GM18909 (cell line): Measurements from ENCODE around the gene ARVCF.

Experiments used
- ATAC-seq: cut with Tn5 transposase; IDR thresholded peaks from one replicate; pipeline ENCODE4 v1.9.1; 2021; ENCODE audit warnings: mild to moderate bottlenecking; ENCODE audit not compliant: unreplicated experiment, poor library complexity

ARVCF gene

DNA sequence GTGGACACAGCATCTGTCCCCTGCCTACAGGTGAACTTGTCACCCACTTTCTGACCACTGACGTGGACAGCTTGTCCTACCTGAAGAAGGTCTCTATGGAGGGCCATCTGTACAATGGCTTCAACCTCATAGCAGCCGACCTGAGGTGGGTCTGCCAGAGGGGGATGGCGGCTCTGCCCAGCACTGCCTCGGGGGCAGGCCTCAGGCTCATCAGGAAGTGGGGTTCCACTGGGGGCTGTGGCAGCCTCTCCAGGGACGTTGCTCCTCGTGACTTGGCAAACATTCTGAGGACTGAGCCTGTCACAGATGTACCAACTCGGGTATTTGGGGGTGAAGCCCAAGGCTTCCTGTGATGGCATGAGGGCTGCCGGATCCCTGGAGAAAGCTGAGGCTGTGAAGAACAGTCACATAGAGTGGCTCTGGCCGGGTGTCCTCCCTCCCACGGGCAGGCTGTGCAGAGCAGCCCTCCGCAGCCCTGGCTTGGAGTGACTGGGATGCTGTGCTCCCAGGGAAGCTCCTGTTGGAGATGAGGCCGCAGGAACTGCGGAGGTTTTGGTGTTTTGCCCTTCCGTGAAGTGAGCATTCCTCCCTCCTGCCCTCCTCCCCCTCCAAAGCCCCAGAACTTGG, 36.9 kb upstream of the ARVCF start:
- no peak for ATAC-seq

DNA sequence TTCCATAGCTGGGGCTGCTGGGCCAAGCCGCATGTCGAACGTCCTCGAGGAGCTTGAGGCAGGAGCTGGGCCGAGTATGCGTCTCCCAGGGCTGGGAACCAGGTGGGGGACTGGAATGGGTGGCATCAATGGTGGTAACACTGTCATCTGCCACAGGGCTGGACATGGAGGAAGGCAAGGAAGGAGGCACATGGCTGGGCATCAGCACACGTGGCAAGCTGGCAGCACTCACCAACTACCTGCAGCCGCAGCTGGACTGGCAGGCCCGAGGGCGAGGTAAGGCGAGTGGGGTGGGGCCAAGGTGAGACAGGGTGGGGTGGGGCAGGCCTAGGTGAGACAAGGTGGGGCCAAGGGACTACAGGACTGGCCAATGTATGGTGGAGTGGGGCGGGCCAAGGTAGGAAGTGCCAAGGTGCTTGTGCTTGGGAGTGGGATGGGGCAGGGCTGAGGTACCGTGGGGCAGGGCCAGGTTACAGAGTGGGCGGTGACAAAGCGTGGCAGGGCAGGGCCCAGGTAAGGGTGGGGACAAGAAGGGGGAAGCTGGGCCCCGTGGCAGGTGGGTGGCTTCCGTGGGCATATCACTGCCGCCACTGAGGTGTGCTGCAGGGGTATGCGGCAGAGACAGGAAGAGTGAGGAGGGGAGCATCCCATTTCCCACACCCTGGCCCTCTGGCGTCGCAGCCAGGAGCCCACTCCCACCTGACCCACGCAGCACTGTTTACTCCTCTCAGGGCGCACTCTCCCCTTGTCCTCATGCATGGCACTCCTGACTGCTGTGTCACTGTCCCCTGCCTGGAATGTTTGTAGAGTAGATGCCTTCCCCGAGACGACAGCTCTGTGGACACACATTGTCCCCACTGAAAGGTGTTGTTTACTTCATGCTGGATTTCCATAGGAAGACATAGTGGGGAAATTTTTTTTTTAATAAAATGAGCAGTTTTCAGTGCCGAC, 36.0 kb upstream of the ARVCF start:
- ATAC-seq = no peak

DNA sequence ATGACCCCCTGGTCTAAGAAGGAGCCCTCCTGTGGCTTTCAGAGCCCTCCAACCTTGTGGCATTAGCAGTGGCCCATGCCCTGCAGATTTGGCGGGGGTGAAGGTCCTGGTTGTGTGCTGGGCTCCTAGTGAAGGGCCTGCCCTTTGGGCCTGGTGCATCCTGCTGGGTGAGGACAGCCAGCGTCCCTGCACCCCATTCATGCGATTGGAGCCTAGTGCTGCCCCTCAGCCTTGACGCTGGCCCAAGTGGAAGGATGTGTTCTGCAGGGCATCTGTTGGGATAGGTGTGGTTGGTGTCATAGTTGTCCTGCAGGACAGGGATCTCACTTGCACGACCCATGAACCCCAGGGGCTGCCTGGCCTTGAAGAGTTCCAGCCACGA, 35.3 kb upstream of the ARVCF start:
- ATAC-seq = no peak

DNA sequence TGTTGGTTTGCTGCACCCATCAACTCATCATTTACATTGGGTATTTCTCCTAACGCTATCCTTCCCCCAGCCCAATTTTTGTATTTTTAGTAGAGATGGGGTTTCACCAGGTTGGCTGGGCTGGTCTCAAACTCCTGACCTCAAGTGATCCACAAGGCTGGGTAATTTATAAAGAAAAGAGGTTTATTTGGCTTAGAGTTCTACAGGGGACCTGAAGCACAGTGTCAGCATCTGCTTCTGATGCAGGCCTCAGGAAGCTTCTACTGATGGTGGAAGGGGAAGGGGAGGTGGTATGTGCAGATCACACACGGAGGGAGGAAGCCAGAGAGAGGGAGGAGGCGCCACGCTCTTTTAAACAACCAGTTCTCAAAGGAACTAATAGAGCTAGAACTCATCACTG, 30.1 kb upstream of the ARVCF start:
- ATAC-seq = no peak

DNA sequence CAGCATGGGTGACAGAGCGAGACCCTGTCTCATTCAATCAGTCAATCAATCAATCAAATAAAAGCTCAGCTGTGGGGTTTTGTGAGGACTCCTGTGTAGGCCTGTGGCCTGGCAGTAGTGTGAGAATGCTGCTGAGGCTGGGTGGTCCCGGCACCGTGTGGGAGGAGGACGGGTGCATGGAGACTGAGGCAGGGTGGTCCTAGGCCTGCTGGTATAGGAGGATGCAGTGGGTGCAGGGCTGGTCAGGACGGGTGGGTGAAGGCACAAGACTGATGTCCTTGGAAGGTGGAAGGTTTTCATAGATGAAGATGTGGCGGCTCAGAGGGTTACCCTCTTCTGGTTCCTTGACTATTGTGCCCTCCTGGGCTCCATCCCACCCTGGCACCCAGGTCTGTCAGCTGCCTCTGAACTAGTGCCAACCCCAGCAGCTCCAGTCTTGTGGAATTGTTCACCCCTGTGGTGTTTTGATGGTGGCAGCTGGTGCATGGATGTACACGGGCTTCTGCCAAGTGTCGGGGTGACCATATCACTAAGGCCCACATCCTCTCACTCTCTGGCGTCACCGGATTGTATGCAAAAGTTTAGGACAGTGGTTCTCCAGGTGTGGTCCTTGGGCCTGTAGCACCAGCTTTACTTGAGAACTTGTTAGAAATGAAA, 28.0 kb upstream of the ARVCF start:
- ATAC-seq = no peak

DNA sequence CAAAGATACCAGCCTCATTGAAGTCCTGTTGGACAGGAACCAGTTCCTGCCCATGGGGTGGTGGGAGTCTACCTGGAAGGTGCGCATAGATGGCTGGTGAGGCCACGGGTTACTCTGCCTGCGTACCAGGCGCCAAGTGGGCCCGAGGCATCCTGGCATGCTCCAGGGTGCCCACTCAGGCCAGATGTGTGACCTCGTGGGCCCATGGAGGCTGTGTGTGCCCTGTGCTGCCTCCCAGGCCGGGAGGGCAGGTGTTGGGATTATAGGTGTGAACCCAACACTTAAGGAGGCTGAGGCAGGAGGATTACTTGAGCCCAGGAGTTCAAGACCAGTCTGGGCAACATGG, 27.3 kb upstream of the ARVCF start:
- ATAC-seq = no peak

DNA sequence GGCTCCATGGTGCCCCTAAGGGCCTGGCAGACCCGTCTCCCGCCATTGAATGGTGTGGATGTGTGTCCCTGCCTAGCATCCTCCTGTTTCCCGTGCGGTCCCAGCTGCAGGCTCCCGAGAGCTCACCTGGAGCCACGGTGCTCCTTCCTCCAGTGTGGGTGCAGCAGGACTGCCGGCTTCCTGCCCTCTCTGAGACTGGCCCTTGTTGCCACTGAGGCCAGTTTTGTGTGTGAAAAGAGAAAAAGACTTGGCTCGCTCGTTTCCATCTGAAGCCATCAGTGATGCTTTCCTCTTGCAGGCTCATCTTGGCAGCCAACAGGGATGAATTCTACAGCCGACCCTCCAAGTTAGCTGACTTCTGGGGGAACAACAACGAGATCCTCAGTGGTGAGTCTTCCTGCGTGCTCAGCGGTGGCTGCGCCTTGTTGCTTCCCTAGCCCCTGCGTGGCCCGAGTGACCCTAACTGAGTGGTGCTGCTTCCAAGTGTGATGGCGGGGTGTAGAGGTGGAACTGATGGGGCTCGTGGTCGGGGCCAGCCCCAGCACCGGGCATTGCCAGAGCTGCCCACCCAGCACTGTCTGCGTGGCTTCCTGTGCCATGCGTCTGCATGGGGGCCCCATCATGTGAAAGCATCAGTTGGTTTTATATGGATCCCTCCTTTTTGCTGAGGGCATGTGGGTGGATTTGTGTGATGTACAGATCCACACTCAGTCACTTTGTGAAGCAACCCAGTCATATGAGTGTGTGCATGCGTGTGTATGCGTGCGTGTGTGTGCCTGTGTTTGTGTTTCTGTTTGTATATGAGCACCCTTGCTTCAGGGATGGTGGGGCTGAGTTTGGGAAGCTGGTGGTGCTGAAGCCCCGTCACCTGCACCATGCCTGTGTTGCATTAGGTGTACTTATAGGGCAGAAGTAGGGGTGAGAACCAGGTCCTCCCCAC, 26.7 kb upstream of the ARVCF start:
- ATAC-seq = no peak

DNA sequence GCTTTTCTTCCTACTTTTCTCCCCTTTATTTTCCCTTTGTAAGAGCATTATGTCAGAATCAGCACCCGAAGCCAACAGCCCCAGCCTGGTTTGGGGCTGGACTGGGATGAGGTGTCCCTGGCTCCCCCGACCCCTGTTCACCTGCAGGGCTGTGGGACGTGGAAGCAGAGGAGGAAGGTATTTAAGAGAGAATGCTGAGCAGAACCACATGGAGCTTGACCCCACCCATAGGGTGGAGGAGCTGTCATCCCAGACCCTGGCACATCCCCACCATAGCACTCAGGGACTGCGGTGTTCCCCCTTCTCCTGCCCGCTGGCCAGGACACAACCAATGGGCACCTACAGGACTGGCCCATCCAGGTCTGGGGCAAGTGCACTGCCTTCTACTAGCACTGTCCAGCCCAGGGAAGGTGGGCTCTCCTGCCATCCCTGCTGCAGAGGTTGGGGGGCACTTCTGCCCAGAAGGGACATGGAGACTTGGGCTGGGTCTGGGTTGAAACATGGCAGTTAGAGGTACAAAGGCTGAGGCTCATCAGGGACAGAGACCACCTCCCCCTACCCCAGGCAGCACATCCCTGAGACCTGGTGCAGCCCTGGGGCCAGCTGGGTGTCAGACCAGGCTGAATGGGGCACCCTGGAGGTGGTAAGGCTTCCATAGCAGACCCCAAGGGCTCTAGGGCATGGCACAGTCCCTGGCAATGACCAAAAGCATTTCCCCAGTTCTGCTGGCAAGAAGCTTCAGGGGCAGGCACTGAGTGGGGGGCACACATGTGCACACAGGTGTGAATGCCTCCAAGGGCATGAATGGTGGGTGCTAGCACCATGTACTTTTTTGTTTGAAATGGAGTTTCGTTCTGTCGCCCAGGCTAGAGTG, 23.9 kb upstream of the ARVCF start:
- ATAC-seq = no peak

DNA sequence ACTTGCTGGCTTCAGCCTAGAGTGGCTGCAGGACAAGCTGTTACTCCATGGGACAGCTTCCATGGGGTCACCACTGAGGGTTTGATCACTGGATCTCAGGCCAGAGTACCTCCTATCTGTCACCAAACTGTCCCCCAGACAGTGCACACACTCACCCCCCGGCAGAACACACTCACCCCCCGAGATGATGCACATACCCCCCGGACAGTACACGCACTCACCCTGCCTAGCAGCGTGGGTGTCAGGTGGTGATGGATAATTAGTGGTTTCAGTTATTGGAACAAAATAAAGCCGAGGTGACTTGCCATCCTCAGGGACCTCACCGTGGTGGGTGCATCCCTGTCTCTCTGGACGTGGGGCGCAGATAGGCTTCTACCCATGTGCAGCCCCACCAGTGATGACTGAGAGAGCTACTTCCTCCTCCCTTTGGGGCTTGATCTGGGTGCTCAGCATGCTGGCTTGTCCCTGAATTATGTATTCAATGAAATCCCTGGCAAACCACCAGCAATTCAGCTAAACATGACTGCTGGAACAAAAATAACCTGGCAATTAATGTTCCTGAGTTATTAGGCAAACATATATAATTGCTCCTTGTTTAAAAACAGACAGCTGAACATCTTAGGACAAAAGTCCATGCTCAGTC, 23.2 kb upstream of the ARVCF start:
- ATAC-seq = no peak

DNA sequence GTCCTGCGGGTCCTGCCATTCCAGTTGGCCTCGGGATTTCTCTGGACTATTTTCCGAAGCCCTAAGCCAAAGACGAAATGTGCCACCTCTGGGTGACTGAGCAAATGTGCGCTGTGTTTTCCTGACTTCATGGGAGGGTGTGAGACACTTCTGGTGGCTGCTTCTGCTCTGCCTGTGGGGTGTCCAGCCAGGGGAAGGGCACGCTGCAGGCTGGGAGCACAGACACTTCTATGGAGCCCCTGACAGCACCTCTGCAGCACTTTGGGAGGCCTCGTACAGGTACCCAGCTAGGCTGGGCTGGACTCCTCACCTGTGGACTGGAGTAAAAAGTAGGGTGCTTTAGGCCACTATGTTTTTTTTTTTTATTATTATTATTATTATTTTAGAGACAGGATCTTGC, 22.0 kb upstream of the ARVCF start:
- no peak for ATAC-seq

DNA sequence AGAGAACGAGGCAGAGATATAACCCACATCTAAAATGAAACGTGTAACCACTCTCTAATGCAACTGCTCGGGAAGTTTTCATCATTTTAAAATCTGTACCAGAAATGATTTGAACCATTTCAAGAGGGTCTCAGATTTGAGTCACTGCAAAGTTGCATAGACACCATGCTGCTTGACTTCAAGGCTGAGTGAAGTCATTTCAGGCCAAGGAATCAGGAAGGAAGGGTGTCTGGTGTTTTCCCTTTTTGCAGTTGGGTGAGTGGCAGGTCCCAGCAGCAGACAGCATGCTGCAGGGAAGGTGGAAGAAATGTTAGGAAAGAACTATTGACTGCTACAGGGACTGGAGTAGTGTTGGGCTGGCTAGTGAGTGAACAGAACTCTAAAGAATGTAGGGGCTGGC, 20.8 kb upstream of the ARVCF start:
- no peak for ATAC-seq

DNA sequence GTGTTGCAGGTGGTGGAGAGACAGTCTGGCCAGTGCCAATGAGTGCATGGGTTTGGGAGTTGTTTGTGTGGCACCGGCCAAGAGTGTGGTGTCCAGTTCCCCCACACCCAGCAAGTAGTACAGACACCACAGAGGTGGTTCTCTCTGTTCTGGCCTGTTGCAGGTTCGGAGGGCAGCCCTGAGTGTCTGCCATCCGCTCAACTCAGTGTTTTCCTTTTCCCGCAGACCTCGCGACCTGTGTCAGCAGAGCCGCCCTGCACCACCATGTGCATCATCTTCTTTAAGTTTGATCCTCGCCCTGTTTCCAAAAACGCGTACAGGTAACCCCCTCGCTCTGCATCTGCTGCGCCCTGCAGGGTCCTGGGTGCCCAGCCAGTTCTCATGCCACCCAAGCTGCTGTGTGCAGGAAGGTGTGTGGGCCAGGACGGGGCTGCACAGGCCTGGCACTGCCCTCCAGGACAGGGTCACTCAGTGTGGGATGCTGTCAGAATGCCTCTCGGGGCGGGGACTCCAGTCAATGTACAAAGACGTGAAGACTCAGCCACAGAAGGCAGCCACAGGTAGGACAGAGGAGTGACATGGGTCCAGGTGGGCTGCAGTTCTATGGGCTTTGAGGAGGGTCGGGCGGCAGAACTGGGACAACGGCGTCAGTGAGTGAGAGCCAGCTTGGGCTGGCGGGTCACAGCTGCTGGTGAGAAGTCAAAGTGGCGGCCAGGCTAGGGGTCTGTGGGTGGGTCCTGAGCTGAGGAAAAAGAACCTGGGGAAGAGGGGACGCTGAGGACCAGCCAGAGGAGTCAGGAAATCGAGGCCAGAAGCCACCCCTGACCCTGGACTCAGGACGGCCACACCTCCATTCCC, 20.1 kb upstream of the ARVCF start:
- ATAC-seq = no peak

DNA sequence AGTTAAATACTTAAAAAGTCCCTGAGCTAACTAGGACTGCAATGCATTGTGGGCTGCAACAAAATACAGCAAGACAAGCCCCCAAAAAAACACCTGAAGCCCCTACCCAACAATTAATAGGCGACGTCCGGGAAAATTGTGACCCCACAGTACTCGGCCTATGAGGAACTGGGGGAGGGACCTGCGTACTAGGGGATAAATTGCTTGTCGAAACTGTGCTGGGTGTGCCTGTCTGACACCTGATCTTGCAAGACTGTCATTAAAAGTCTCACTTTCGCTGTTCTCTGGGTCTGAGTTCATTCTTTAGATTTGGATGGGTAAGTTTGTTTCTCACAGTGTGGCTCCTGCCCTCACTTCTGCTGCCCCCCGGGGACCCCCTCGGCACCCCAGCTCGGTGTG, 19.5 kb upstream of the ARVCF start:
- ATAC-seq = no peak

DNA sequence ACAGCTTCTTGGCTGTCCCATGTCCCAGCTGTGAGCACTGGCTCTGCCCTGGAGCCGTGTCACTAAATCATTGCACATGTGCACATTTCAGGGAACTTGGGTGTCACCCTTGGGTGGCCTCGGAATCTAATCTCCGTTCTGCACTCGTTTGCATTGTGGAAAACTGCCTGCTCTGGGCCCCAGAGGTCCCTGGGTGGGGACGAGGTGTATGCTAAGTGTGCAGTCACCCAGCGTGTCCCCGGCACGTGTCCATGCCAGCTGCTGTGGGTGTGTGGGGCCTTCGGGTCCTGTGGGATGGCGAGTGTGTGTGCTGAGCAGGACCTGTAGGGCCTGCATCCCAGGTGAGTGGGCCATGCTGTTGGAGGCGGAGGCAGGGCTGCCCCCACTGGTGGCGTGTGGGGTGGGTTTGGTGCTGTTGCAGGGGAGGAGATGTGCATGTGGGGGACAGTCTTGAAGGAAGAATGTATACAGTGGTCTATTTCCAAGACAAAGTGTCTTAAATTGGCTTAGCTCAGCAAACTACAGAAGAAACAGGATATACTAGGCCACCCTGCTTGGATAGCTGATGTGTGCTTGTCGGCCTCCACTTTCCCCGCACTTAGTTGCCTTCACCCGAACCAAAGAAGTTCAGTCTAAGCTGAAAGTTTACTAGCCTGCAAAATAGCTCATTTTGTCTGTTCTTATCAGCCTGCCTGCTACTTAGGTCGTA, 18.9 kb upstream of the ARVCF start:
- ATAC-seq = no peak

DNA sequence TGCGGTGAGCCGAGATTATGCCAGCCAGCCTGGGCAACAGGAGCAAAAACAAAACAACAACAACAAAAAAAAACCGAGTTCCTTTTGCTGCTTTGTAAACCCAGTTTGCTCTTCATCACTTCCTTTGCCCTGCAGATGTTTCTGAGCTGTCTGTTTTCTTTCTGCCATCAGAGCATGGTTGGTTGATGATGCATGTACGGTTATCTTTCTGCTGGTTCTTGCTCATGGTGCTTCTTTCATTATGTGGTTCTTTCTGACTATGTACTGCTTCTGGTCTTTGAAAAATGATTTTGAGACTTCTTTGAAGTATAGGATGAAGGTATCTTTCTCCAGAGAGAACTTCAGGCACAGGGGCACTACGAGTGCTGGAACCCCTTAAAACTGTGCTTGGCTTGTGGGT, 17.5 kb upstream of the ARVCF start:
- ATAC-seq = no peak

DNA sequence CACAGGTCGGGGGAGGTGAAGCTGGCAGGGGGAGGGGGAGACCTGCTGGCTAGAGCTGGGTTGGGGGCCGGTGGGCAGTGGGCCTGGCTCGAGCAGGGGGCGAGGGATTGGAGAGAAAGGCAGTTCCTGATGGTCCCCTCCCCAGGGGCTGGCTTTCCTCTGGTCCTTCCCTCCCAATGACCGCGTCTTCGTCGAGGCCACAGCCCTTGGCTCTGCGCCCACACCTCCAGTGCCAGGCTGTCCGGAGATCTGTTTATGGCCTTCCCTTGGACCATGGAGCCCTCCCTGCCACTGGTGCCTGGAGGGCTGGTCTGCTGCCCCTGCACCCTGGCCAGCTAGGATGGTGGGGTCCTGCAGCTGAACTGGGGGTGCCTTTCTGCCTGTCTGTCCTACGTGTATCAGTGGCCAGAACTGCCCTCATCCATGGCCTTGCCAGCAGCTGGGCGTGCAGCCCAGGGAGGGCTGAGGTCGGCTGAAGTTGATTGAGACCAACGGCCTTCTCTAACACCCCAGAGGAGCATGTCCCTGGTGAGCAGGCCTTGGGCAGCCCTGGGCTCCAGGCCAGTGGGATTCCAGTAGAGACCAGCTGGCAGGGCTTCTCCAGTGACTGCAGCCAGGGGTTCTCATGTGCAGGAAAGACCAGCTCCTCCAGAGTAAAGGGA, 16.6 kb upstream of the ARVCF start:
- no peak for ATAC-seq

DNA sequence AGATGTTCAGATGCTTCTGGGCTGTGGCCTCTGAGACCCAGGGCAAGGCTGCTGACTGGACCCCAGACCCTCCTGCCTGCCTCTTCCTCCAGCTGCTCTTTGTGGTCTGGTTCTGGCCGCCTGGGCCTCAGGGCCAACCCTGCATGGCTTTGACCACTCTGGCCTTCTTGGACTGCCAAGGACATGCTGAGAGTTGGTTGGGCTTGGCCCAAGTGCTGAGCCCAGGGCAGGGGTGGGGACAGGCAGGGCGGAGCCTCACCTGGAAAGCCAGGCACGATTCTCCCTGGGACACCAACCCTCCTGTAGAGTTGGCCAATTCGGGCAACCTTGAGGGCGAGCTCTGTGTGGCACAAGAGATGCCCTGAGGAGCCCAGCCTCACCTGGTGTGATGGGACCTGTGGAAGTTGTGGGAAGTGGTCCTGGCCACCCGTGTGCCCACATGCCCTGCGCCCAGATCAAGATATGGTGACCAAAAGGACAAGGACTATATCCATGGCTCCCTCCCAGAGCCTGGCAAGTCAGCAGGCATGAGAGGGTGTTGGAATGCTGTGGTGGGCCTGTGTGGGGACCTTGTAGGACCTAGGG, 15.9 kb upstream of the ARVCF start:
- no peak for ATAC-seq
